Measurements from ENCODE around the gene RGL2.

- no peak for TF ChIP-seq EZH2phosphoT487 (IDR thresholded peaks at IDR 0.05; ENCODE audit: insufficient read depth, low read depth)
- TF ChIP-seq EZH2 (IDR thresholded peaks at IDR 0.05; ENCODE audit: insufficient read depth, poor library complexity, severe bottlenecking), result no peak
These were observed at the start of gene RGL2 for GRCh38 chr6:33298773-33299236.
